HG02642 (cell line): ENCODE data around the gene OR5K4.
"Not testable (repeated sequence)": the region's sequence is repeated elsewhere in the genome, so short reads cannot be mapped to it uniquely, and the experiment has no call there.

Experiments
- ATAC-seq: cut with Tn5 transposase; IDR thresholded peaks from one replicate; pipeline ENCODE4 v1.9.1; 2021; ENCODE audit warnings: mild to moderate bottlenecking; ENCODE audit not compliant: unreplicated experiment, poor library complexity

Gene OR5K4

GRCh38 chr3:98367464-98368246, 14.0 kb downstream of the OR5K4 start:
- no peak for ATAC-seq

- ATAC-seq = no peak
These were observed 17.5 kb downstream of the OR5K4 start for GRCh38 chr3:98371186-98371585.

GRCh38 chr3:98371853-98372252, 18.2 kb downstream of the OR5K4 start:
- ATAC-seq = no peak

DNA sequence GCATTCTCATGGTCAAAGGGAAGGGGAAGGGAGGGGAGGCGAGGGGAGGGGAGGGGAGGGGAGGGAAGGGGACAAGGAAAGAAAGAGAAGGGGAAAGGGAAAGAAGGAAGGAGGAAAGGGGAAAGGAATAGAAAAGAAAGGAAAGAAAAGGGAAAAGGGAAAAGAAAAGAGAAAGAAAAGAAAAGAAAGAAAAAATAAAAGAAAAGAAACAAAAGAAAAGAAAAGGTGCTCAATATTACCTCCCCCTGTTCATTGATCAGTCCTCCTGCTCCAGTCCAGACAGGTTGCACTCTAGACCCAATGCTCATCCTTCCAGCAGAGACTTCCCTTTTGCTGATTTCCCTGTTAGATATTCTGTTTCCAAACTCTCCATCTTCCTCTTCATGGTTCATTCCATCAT, 18.8 kb downstream of the OR5K4 start:
- no peak for ATAC-seq

DNA sequence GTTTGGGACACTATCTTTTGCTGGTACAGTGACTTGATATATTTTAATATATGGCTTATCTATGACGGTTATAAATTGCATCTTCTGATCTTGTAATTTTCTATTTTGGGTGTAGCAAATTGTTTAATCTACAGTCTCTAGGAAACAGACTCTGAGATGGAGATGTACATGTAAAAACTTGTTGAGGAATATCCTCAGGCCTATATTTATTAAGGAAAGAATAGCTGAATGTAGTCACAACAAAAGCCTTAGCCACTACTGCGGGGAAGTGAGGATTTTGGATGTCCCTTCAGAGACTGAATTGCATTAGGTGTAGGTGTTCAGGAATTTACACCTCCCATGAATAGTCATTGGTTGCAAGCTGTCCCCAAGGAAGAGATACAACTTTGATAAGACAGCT, 23.0 kb downstream of the OR5K4 start:
- no peak for ATAC-seq

- ATAC-seq = no peak
These were observed 34.5 kb downstream of the OR5K4 start for GRCh38 chr3:98388147-98388546.

- ATAC-seq = no peak
These were observed 36.7 kb downstream of the OR5K4 start, which contains the start of gene OR5K3 for GRCh38 chr3:98390366-98390765. Gene OR5K3, plus strand, starts transcription at chr3:98390666. Its CDS starts 0 bp downstream, at chr3:98390666.

DNA sequence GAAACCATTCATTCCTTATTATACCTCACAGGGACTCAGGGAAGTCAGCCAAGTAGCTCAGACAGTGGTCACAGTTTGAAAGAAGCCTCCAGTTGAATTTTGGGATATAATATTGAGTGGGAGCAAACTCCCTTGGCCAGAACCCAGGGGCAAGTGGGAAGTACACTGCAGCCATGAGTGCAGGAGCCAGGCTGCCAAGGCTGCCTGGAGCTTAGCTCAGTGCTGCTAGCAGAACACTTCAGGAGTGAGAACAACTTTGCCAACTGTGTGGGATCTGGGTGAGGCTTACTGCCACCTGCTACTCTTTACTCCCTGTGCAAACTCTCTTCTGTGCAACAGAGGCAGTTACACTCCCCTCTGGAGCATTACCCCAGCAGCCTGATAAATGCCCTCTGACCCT, 41.4 kb downstream of the OR5K4 start:
- no peak for ATAC-seq

DNA sequence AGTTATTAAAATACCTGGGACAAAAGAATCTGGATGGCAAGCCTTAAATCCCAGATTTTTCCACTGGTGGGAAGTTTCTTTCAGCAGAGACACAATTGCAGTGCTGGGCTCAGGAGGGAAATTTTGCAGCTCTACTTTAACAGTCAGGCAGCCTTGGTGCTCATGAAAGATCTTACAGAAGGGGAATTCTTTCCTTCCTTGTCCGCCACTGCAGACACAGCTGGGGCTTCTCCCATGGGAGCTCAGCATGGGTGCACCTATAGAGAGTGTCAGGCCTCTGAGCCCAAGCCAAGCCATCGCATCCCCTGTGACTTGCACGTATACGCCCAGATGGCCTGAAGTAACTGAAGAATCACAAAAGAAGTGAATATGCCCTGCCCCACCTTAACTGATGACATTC, 42.8 kb downstream of the OR5K4 start:
- not testable (repeated sequence) for ATAC-seq

DNA sequence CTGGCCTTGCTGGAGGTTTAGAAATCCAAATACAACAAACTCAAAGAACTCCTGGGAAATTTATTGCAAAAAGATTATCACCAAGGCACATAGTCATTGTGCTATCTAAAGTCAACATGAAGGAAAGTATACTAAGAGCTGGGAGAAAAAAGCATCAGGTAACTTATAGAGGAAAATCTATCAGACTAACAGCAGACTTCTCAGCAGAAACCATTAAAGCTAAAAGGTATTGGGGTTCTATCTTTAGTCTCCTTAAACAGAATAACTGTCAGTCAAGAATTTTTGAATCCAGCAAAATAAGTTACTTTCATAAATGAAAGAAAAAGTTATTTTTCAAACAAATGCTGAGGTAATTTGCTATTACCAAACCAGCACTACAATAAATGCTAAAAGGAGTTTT, 44.9 kb downstream of the OR5K4 start:
- ATAC-seq = no peak

- ATAC-seq = no peak
These were observed 48.9 kb downstream of the OR5K4 start for GRCh38 chr3:98402507-98402906.

DNA sequence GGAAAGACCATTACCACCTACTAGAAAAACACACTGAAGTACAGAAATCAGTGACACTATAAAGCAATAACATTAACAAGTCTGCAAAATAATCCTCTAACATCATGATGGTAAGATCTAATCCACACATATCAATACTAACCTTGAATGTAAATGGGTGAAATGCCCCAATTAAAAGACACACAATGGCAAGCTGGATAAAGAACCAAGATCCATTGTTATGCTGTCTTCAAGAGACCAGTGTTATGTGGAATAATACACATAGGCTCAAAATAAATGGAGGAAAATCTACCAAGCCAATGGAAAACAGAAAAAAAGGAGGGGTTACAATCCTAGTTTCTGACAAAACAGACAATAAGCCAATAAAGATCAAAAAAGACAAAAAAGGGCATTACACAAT, 50.4 kb downstream of the OR5K4 start:
- no peak for ATAC-seq
